HL-60 (cell line): ENCODE measurements around the gene PTPRG.

Experiments
- DNase-seq, 2 experiments: peaks; one replicate each; pipeline ENCODE4 v3.0.0-alpha.2; 2010 to 2020; ENCODE audit warnings: low read depth in 1 of 2, low spot score in 1 of 2
- H3K27ac ChIP-seq: fragments of 250-450 bp; sonication (Bioruptor Pico); replicated peaks from 2 replicates; pipeline ENCODE4 v1.5.1; 2020; ENCODE audit warnings: mild to moderate bottlenecking, moderate library complexity
- H3K27me3 ChIP-seq: fragments of 250-450 bp; sonication (Bioruptor Pico); 2 replicates; pipeline ENCODE4 v1.5.1; 2021; ENCODE audit warnings: mild to moderate bottlenecking, moderate library complexity; ENCODE audit not compliant: insufficient read depth, poor library complexity, severe bottlenecking
- H3K4me3 ChIP-seq: replicated peaks from 2 replicates; pipeline ENCODE4 v1.5.1; 2011; ENCODE audit warnings: mild to moderate bottlenecking, control low read depth, low read length; ENCODE audit not compliant: insufficient read depth
- CTCF ChIP-seq: IDR thresholded peaks from one replicate; pipeline ENCODE4 v1.5.1; 2011; ENCODE audit warnings: low read length, control low read depth, inconsistent platforms; ENCODE audit not compliant: insufficient read depth
- GABPA ChIP-seq: IDR thresholded peaks from 2 replicates; pipeline ENCODE4 v1.6.1; 2012; ENCODE audit warnings: low read depth
- POLR2AphosphoS5 ChIP-seq: IDR thresholded peaks from 2 replicates; pipeline ENCODE4 v1.6.1; 2012; ENCODE audit warnings: low read depth
- REST ChIP-seq: IDR thresholded peaks from 2 replicates; pipeline ENCODE4 v1.6.1; 2012; ENCODE audit warnings: low read depth; ENCODE audit not compliant: insufficient replicate concordance
- SPI1 ChIP-seq: IDR thresholded peaks from 2 replicates; pipeline ENCODE4 v1.6.1; 2012; ENCODE audit warnings: low read depth, mild to moderate bottlenecking, borderline replicate concordance

Gene PTPRG

DNA sequence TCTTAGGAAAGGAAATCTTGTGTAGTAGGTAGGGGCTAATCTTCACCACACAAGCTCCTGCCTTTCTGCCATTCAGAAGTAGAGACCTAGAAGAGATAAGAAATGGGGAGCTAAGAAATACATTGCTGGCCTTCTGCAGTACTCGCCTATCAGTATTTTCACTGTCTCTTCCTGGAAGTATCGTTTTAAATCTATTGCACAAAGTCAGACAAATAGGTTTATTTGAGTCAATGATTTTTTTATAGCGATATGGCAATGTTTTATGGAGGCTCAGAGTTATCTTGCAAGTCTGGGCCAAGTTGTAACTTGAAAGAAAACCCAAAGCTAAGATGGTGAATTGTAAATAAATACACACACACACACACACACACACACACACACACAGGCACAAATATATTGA is 103.8 kb downstream of the PTPRG start:
- Histone ChIP-seq H3K27me3 (no peaks in the 10 kb centered on the region), H3K27ac (no peak overlapping the region), H3K4me3 (no peak overlapping the region)
- TF ChIP-seq GABPA = no peak
- no peak for TF ChIP-seq SPI1
- no peak for TF ChIP-seq REST
- no peak for TF ChIP-seq POLR2AphosphoS5
- no peak for TF ChIP-seq CTCF
- no peak for DNase-seq

GRCh38 chr3:61665987-61666386 is 104.6 kb downstream of the PTPRG start:
- DNase-seq = no peak
- TF ChIP-seq SPI1 (no peak), CTCF (no peak), GABPA (no peak), POLR2AphosphoS5 (no peak), REST (no peak)
- no peak overlapping the region for H3K4me3 ChIP-seq

DNA sequence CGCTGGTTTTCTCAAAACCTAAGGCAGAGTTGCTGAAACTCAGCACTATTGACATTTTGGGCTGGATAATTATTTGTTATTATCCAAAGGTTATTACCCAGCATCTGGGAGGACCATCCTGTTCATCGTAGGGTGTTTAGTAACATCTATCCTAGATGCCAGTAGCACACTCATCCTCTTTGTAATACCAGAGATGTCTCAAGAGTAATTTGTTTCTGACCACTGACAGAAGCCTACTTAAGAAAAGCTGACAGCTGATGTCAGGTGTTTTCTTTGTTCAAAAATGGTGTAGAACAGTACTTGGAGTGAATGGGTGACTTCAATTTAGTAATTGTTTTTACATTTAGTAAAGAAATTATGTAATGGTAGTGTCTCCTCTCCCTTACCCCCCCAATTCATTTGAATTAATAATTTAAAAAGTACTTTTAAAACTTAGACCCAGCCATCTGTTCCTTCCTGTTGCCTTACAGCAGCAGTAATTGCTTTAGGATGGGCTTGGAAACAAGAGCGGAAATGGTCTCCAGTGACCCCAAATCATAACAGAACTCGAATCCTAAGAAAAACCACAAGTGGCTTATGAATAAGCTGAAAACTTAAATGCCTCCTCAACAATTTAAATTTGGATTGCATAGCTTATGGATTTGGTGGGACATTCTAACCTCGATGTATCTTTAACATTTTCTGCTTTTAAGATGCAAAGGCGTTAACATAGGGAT is 105.4 kb downstream of the PTPRG start:
- TF ChIP-seq POLR2AphosphoS5 (no peak), CTCF (no peak), SPI1 (no peak), REST (no peak), GABPA (no peak)
- no peak for DNase-seq
- Histone ChIP-seq H3K4me3 (no peak overlapping the region), H3K27me3 (no peaks in the 10 kb centered on the region), H3K27ac (no peak overlapping the region)

More at GRCh38 chr3:61665987-61666386, 104.6 kb downstream of the PTPRG start:
- H3K27me3 ChIP-seq = no peaks in the 10 kb centered on the region
- H3K27ac ChIP-seq = no peak overlapping the region
